Urothelium cell line (cell line): ENCODE measurements around the gene SCO1.
A peak's percentile ranks its signal among the peaks of the same experiment; 100 is the strongest.

ENCODE experiments used
- DNase-seq: peaks from one replicate; pipeline ENCODE4 v3.0.0; 2011; ENCODE audit warnings: low spot score, mixed read lengths
- FAIRE-seq: peaks from 2 replicates; lab custom pipeline; 2011; peaks lifted over from hg19 to GRCh38; lab: Jason Lieb, UNC

Gene SCO1

GRCh38 chr17:10657879-10658278 lies 39.5 kb downstream of the SCO1 start:
- FAIRE-seq (no peak), DNase-seq (no peak)

- DNase-seq (no peak), FAIRE-seq (no peak)
These were observed 40.2 kb downstream of the SCO1 start, which contains the start of gene MYH3 for GRCh38 chr17:10657148-10657547. TSS of gene MYH3 (minus strand) at chr17:10657309. CDS start at chr17:10655064, 2,245 bp downstream.

- no peak for DNase-seq
- FAIRE-seq: no peak
These were observed 43.3 kb downstream of the SCO1 start for GRCh38 chr17:10653987-10654386.

- no peak for DNase-seq
- FAIRE-seq: no peak
These were observed 44.2 kb downstream of the SCO1 start for GRCh38 chr17:10652984-10653659.

- FAIRE-seq (no peak), DNase-seq (no peak)
These were observed 45.4 kb downstream of the SCO1 start for GRCh38 chr17:10651927-10652326.

- FAIRE-seq (no peak), DNase-seq (no peak)
These were observed 47.7 kb downstream of the SCO1 start for GRCh38 chr17:10649602-10650001.

GRCh38 chr17:10648956-10649355 lies 48.4 kb downstream of the SCO1 start:
- no peak for DNase-seq
- no peak for FAIRE-seq

GRCh38 chr17:10648381-10648780 lies 49.0 kb downstream of the SCO1 start:
- FAIRE-seq: no peak
- no peak for DNase-seq

GRCh38 chr17:10646392-10646990 lies 50.8 kb downstream of the SCO1 start:
- FAIRE-seq (no peak), DNase-seq (peak; percentile 63)

- no peak for DNase-seq
These were observed 56.9 kb downstream of the SCO1 start for GRCh38 chr17:10640475-10640874.

GRCh38 chr17:10638151-10638550 lies 59.2 kb downstream of the SCO1 start:
- no peak for FAIRE-seq
- no peak for DNase-seq

More at GRCh38 chr17:10640475-10640874, 56.9 kb downstream of the SCO1 start:
- no peak for FAIRE-seq

GRCh38 chr17:10635290-10635689 lies 62.0 kb downstream of the SCO1 start:
- no peak for DNase-seq
- FAIRE-seq: no peak

- FAIRE-seq (no peak), DNase-seq (no peak)
These were observed 63.5 kb downstream of the SCO1 start for GRCh38 chr17:10633738-10634379.

GRCh38 chr17:10631701-10632100 lies 65.6 kb downstream of the SCO1 start:
- DNase-seq (no peak), FAIRE-seq (no peak)

GRCh38 chr17:10631048-10631700 lies 66.2 kb downstream of the SCO1 start:
- DNase-seq: peak; percentile 54

GRCh38 chr17:10629706-10630105 lies 67.6 kb downstream of the SCO1 start:
- FAIRE-seq: no peak
- DNase-seq: no peak

More at GRCh38 chr17:10631048-10631700, 66.2 kb downstream of the SCO1 start:
- no peak for FAIRE-seq

- DNase-seq (peak; percentile 25), FAIRE-seq (no peak)
These were observed 68.6 kb downstream of the SCO1 start for GRCh38 chr17:10628756-10629155.

GRCh38 chr17:10626390-10626789 lies 70.9 kb downstream of the SCO1 start:
- FAIRE-seq: no peak
- DNase-seq: no peak

- FAIRE-seq (no peak), DNase-seq (no peak)
These were observed 72.4 kb downstream of the SCO1 start for GRCh38 chr17:10624969-10625368.

GRCh38 chr17:10623737-10624338 lies 73.5 kb downstream of the SCO1 start:
- FAIRE-seq: no peak
- no peak for DNase-seq
